Pancreas (tissue), 10 donors: ENCODE results near the gene PSORS1C1. TPM values are rescaled to one million over a fixed set of nuclear protein-coding genes. Genes with fewer than 3 reads are reported as not detected.
"Not testable (repeated sequence)": the region's sequence is repeated elsewhere in the genome, so short reads cannot be mapped to it uniquely, and the experiment has no call there.

Experiments
- ATAC-seq, 4 donors: fragments of 200-7000 bp; cut with Tn5 transposase; one replicate each; pipeline versions ENCODE4 v1.8.0 to v1.9.1; 2020; ENCODE audit warnings: mild to moderate bottlenecking in 4 of 4, moderate library complexity in 4 of 4
- DNase-seq, 6 donors: peaks; one replicate each; pipeline ENCODE4 v3.0.0-alpha.2; 2020
- FAIRE-seq: peaks from 2 replicates; lab custom pipeline; 2012; peaks lifted over from hg19 to GRCh38; lab: Jason Lieb, UNC
- H3K27ac ChIP-seq, 4 donors: fragments of 200-600 bp; sonication (generic); 1 replicate in 3 of 4; 2 replicates in 1 of 4; pipeline versions ENCODE4 v1.5.0 to v1.8.0; 2020
- H3K27me3 ChIP-seq, 4 donors: fragments of 200-600 bp; one replicate each; pipeline ENCODE4 v1.8.0; 2021
- H3K36me3 ChIP-seq, 3 donors: fragments of 200-600 bp; sonication (generic) in 1 of 3; one replicate each; pipeline versions ENCODE4 v1.5.0 to v1.8.0; 2020 to 2021
- H3K4me1 ChIP-seq, 3 donors: fragments of 200-600 bp; one replicate each; pipeline ENCODE4 v1.8.0; 2021
- H3K4me3 ChIP-seq, 4 donors: fragments of 200-600 bp; sonication (generic) in 2 of 4; one replicate each; pipeline versions ENCODE4 v1.5.0 to v1.8.0; 2020 to 2021
- H3K9me3 ChIP-seq, 4 donors: fragments of 200-600 bp; one replicate each; pipeline ENCODE4 v1.8.0; 2021
- WGBS, 2 donors: extraction: QIAGEN DNeasy Blood & Tissue Kit; methylation state at CpG; one replicate each; pipeline ENCODE4 v1.1.7; 2013; 5-methylcytosine and 5-hydroxymethylcytosine counted together
- intact Hi-C, 3 donors: fragments of 100-400 bp; cut with DNase I; formaldehyde crosslinking; loops; one replicate each; pipeline versions ENCODE4 v1.11.1 to v1.14.2; 2022
- polyA plus RNA-seq, 2 donors: library from polyadenylated mRNA; stranded (reverse); fragments of 200-250 nt; gene quantifications; one replicate each; pipeline ENCODE4 v1.2.3, GENCODE V29; 2013
- total RNA-seq, 6 donors: library from RNA; stranded (reverse); fragmentation: NEBNext Ultra II Directional in 4 of 6; extraction: Animal tissue kit (Norgen Biotek cat#: 25700) in 4 of 6; gene quantifications; one replicate each; pipeline versions ENCODE4 v1.2.1 to v1.2.4, GENCODE V29; 2021 to 2023
- TF ChIP-seq, protein P1 (sequence below), 4 donors: fragments of 200-600 bp; sonication (generic) in 3 of 4; IDR thresholded peaks; one replicate each; pipeline versions ENCODE4 v1.5.0 to v1.8.0; 2021; ENCODE audit warnings: antibody characterized with exemption in 4 of 4
- donor health status: healthy with polysubstance abuse.
- donor health status: DM: no; HTN: no; CAD: no; lungs with moderate emphysema.
- donor health status: DM: no; HTN: no; CAD: no.
- donor health status: control.
- donor health status: control.
- donor health status: Bipolar disorder and iron deficiency.
- donor health status: DM: yes; HTN: yes; CAD: no.
- donor health status: DM: no; HTN: no; CAD: no.
- donor health status: DM: no; HTN: no; CAD: no.
- donor health status: DM: yes; HTN: yes; CAD: no.

PSORS1C1 gene, protein sequence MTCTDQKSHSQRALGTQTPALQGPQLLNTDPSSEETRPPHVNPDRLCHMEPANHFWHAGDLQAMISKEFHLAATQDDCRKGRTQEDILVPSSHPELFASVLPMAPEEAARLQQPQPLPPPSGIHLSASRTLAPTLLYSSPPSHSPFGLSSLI
- total RNA-seq: 1 to 10 TPM in 1 of 6 donors, under 1 TPM in 5; 0.06 to 1.4 (median 0.30) TPM
- 1 to 10 TPM in 1 of 2 donors, under 1 TPM in 1; 0.70 to 1.9 TPM for polyA plus RNA-seq

DNA sequence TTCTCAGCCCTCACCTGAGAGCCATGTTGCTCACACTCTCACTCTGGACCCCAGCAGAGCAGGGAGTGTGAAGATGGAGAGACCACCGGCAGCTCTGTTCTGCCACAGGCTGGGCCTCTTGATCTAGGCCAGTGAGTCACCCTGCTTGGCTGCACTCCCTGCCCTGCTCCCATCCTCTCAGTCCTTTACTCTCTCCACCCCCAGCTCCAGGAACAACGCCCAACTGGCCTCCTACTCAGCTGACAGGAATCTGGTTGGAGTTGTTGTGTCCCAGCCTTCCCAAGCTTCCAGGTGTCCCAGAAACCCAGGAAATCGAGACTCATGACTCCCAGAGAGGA is at the start of gene PSORS1C1:
Gene PSORS1C1, plus strand, starts transcription at position 260 of the 338 bp plus-strand sequence. CDS start 14,833 bp downstream, outside the sequence.
- no peaks in the 10 kb centered on the region for H3K9me3 ChIP-seq
- H3K4me1 ChIP-seq: no peaks in the 10 kb centered on the region
- TF ChIP-seq, protein P1, sequence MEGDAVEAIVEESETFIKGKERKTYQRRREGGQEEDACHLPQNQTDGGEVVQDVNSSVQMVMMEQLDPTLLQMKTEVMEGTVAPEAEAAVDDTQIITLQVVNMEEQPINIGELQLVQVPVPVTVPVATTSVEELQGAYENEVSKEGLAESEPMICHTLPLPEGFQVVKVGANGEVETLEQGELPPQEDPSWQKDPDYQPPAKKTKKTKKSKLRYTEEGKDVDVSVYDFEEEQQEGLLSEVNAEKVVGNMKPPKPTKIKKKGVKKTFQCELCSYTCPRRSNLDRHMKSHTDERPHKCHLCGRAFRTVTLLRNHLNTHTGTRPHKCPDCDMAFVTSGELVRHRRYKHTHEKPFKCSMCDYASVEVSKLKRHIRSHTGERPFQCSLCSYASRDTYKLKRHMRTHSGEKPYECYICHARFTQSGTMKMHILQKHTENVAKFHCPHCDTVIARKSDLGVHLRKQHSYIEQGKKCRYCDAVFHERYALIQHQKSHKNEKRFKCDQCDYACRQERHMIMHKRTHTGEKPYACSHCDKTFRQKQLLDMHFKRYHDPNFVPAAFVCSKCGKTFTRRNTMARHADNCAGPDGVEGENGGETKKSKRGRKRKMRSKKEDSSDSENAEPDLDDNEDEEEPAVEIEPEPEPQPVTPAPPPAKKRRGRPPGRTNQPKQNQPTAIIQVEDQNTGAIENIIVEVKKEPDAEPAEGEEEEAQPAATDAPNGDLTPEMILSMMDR (IDR thresholded peaks at IDR 0.05): no peak
- DNase-seq (peak in 3 of 6 donors; percentile 21 to 67 (median 55)), ATAC-seq (peak; percentile 74 to 92 (median 86)), FAIRE-seq (no peak)
- no peak within 1 kb of the TSS for H3K4me3 ChIP-seq
- H3K27ac ChIP-seq: peak within 1 kb of the TSS in 1 of 4 donors; percentile 57
- intact Hi-C loops: no loop called here
- no peaks in the 10 kb centered on the region for H3K36me3 ChIP-seq
- WGBS, 2 donors: 27 to 46% methylated on average over 3 of the region's 3 CpGs
- H3K27me3 ChIP-seq: no peaks in the 10 kb centered on the region

DNA sequence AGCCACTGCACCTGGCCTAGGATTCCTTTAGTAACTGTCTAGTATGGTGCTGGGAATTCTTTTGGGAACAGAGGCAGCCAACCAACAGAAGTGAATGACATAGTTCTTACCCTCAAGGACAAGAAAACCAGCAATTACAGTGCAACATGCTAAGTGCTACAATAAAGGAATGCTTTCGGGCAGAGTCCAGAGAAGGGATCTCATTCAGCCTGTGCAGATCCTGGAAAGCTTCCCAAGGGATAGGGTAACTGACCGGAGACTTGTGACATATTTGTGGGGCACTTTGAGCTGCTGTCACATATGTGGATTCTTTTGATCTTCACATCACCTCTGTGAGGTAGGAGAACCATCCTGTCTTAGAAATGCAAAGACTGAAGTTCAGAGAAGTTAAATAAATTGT is 49.0 kb upstream of the PSORS1C1 start:
- FAIRE-seq: no peak
- intact Hi-C loops: loop anchor here in 1 of 3 donors (10.0 kb wide), 1 partner anchor 131 kb away; the partner anchor contains the start of gene SFTA2
- no peaks in the 10 kb centered on the region for H3K4me1 ChIP-seq
- no peaks in the 10 kb centered on the region for H3K36me3 ChIP-seq
- no peak overlapping the region for H3K4me3 ChIP-seq
- DNase-seq: no peak
- ATAC-seq: no peak
- H3K27ac ChIP-seq: no peak overlapping the region
- 53 to 61% methylated on average over 2 of the region's 2 CpGs for WGBS, 2 donors
- no peaks in the 10 kb centered on the region for H3K27me3 ChIP-seq
- no peaks in the 10 kb centered on the region for H3K9me3 ChIP-seq
- TF ChIP-seq, protein P1 (IDR thresholded peaks at IDR 0.05): no peak

DNA sequence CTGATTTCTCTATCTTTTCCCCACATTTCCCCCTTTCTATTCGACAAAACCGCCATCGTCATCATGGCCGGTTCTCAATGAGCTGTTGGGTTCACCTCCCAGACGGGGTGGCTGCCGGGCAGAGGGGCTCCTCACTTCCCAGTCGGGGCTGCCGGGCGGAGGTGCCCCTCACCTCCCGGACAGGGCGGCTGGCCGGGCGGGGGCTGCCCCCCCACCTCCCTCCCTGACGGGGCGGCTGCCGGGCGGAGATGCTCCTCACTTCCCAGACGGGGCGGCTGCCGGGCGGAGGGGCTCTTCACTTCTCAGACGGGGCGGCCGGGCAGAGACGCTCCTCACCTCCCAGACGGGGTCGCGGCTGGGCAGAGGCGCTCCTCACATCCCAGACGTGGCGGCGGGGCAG is 47.6 kb upstream of the PSORS1C1 start:
- peak in 1 of 6 donors; percentile 25 for DNase-seq
- not testable (repeated sequence) for H3K9me3 ChIP-seq, H3K27me3 ChIP-seq, H3K27ac ChIP-seq, FAIRE-seq, H3K4me1 ChIP-seq, H3K36me3 ChIP-seq, H3K4me3 ChIP-seq, ATAC-seq
- WGBS, 2 donors: 71 to 85% methylated on average over 14 to 25 of the region's 32 CpGs
- intact Hi-C loops: loop anchor here in 1 of 3 donors (10.0 kb wide), 1 partner anchor 132 kb away; the partner anchor contains the start of gene SFTA2

DNA sequence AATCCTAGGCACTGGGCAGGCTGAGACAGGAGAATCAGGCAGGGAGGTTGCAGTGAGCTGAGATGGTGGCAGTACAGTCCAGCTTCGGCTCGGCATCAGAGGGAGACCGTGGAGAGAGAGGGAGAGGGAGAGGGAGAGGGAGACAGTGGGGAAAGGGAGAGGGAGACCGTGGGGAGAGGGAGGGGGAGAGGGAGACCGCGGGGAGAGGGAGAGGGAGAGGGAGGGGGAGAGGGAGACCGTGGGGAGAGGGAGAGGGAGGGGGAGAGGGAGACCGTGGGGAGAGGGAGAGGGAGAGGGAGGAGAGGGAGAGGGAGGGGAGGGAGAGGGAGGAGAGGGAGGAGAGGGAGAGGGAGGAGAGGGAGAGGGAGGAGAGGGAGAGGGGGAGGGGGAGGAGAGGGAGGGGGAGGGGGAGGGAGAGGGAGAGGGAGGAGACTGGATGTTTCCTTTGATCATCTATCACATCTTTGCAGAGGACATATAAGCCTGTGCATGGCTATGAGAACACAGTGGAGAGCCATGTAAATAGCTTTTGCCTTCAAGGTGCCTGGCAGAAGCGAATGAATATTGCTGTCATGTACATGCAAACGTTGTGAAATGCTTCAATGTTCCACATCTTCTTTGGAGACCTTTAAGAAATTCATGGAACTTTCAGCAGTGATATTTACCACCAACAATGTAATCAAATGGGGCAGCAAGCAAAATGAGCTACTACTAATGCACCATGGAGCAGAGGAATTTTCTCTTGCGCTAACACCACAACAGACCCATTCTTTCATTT is 46.5 kb upstream of the PSORS1C1 start:
- not testable (repeated sequence) for H3K27ac ChIP-seq, ATAC-seq, H3K4me1 ChIP-seq, H3K27me3 ChIP-seq, H3K9me3 ChIP-seq, H3K4me3 ChIP-seq, H3K36me3 ChIP-seq, FAIRE-seq, DNase-seq
- intact Hi-C loops: loop anchor here in 1 of 3 donors (10.0 kb wide), 1 partner anchor 133 kb away; the partner anchor contains the start of gene SFTA2
- 86 to 88% methylated on average over 4 to 6 of the region's 11 CpGs for WGBS, 2 donors

DNA sequence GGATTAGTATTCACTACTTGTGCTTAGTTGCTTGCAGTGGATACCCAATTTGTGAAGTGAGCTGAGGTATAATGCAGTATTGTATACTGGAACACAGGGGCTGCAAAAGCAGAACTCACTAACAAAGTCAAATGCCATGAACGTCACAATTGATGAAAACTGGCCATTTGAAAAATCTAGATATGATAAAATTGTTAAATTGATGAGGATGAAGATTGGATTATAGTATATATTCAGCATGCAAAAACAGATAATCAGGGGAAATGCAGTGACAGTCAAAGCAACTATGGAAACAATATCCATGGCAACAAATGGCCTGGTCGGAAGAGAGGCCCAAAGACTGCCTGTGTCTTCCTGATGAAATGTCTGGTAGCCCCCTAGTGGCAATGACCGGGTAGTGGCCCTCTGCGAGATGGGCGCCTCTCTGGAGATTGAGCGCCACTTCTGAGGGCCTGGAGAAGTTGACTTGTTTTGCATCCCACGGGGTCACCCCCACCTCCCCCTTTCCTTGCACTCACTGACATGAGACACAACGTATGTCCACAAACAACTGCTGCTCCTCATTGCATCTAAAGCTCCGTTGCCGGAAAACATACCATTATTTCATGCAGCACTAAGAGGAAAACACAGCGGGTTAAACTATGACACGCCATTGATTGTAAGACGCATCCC is 45.8 kb upstream of the PSORS1C1 start:
- ATAC-seq: peak; percentile 90 to 98 (median 96)
- no peak for FAIRE-seq
- DNase-seq: peak; percentile 67 to 85 (median 78)
- whole genome bisulfite sequencing, 2 donors: 35 to 39% methylated on average over 13 of the region's 13 CpGs
- no peaks in the 10 kb centered on the region for H3K4me1 ChIP-seq
- H3K36me3 ChIP-seq: no peaks in the 10 kb centered on the region
- intact Hi-C loops: loop anchor here in 1 of 3 donors (10.0 kb wide), 1 partner anchor 134 kb away; the partner anchor contains the start of gene SFTA2
- TF ChIP-seq, protein P1 (IDR thresholded peaks at IDR 0.05): peak; percentile 86 to 92 (median 89)
- H3K9me3 ChIP-seq: no peaks in the 10 kb centered on the region
- H3K27me3 ChIP-seq: no peaks in the 10 kb centered on the region
- no peak overlapping the region for H3K4me3 ChIP-seq
- no peak overlapping the region for H3K27ac ChIP-seq
